Spinal cord (tissue), 10 donors: Measurements from ENCODE around the gene ITPRIPL2. TPM values are rescaled to one million over a fixed set of nuclear protein-coding genes. Genes with fewer than 3 reads are reported as not detected.

Source experiments
- DNase-seq, 6 donors: peaks; one replicate each; pipeline versions ENCODE4 v3.0.0 to v3.0.0-alpha.2; 2013 to 2015; ENCODE audit warnings: low spot score in 6 of 6, low read depth in 4 of 6
- H3K27ac ChIP-seq: one replicate; pipeline ENCODE4 v1.5.1; 2013; ENCODE audit warnings: low read depth, low read length, control low read depth
- H3K27me3 ChIP-seq: one replicate; pipeline ENCODE4 v1.6.1; 2013; ENCODE audit warnings: low read length; ENCODE audit not compliant: control insufficient read depth, insufficient read depth
- H3K36me3 ChIP-seq: one replicate; pipeline ENCODE4 v1.6.1; 2013; ENCODE audit warnings: low read length; ENCODE audit not compliant: control insufficient read depth, insufficient read depth
- H3K4me1 ChIP-seq: one replicate; pipeline ENCODE4 v1.6.1; 2013; ENCODE audit warnings: low read length; ENCODE audit not compliant: control insufficient read depth, insufficient read depth
- H3K4me3 ChIP-seq: one replicate; pipeline ENCODE4 v1.5.1; 2013; ENCODE audit warnings: low read depth, low read length, control low read depth
- H3K9me3 ChIP-seq: one replicate; pipeline ENCODE4 v1.6.1; 2013; ENCODE audit warnings: low read length; ENCODE audit not compliant: control insufficient read depth, insufficient read depth
- WGBS: methylation state at CpG from one replicate; pipeline ENCODE4 v1.1.5; 2013; ENCODE audit warnings: missing lambda C conversion rate; ENCODE audit not compliant: insufficient coverage; 5-methylcytosine and 5-hydroxymethylcytosine counted together
- polyA plus RNA-seq, 2 donors: library from polyadenylated mRNA; unstranded; fragments of 120-200 nt; gene quantifications; one replicate each; pipeline ENCODE4 v1.2.1, GENCODE V29; 2013; ENCODE audit not compliant: insufficient read length in 2 of 2
- total RNA-seq, 2 donors: library from RNA; depleted of rRNA in 1 of 2; stranded (reverse); fragments of 120-200 nt in 1 of 2; fragments of >200 nt in 1 of 2; gene quantifications; one replicate each; pipeline versions ENCODE4 v1.2.3 to v1.2.4, GENCODE V29; 2013 to 2014
- donor health status: healthy.

Gene ITPRIPL2
- total and polyA plus RNA-seq, 4 donors, result 7.1 to 18.5 (median 11.1) TPM

- 89% methylated on average over 4 of the region's 6 CpGs for WGBS
- Histone ChIP-seq H3K36me3 (peaks cover 37% of the 10 kb centered on the region), H3K9me3 (no peaks in the 10 kb centered on the region)
These were observed 35.9 kb upstream of the ITPRIPL2 start for GRCh38 chr16:19077879-19078278.

GRCh38 chr16:19083670-19084069, 30.1 kb upstream of the ITPRIPL2 start:
- no peak overlapping the region for H3K27ac ChIP-seq
- no peaks in the 10 kb centered on the region for H3K9me3 ChIP-seq
- no peaks in the 10 kb centered on the region for H3K27me3 ChIP-seq
- peaks cover 13% of the 10 kb centered on the region for H3K4me1 ChIP-seq
- H3K36me3 ChIP-seq, result peaks cover 5% of the 10 kb centered on the region
- H3K4me3 ChIP-seq, result no peak overlapping the region
- DNase-seq, result no peak
- WGBS, result no CpG with 5 or more reads among the region's 1 CpG

More at GRCh38 chr16:19077879-19078278, 35.9 kb upstream of the ITPRIPL2 start:
- Histone ChIP-seq H3K4me1 (no peaks in the 10 kb centered on the region), H3K4me3 (no peak overlapping the region), H3K27ac (no peak overlapping the region), H3K27me3 (no peaks in the 10 kb centered on the region)
- DNase-seq, result no peak

- H3K36me3 ChIP-seq, result peaks cover 1% of the 10 kb centered on the region
- no peaks in the 10 kb centered on the region for H3K27me3 ChIP-seq
These were observed 29.6 kb upstream of the ITPRIPL2 start for GRCh38 chr16:19084139-19084538.

GRCh38 chr16:19084879-19085278, 28.9 kb upstream of the ITPRIPL2 start:
- no peak for DNase-seq
- Histone ChIP-seq H3K27me3 (no peaks in the 10 kb centered on the region), H3K27ac (no peak overlapping the region), H3K36me3 (no peaks in the 10 kb centered on the region), H3K4me1 (peaks cover 13% of the 10 kb centered on the region), H3K4me3 (no peak overlapping the region), H3K9me3 (no peaks in the 10 kb centered on the region)
- WGBS, result 94% methylated on average over 2 of the region's 5 CpGs

More at GRCh38 chr16:19084139-19084538, 29.6 kb upstream of the ITPRIPL2 start:
- Histone ChIP-seq H3K4me3 (no peak overlapping the region), H3K9me3 (no peaks in the 10 kb centered on the region), H3K27ac (no peak overlapping the region), H3K4me1 (peaks cover 13% of the 10 kb centered on the region)
- DNase-seq, result no peak
- 100% methylated on average over 1 of the region's 3 CpGs for WGBS

- H3K36me3 ChIP-seq, result no peaks in the 10 kb centered on the region
- no peak overlapping the region for H3K4me3 ChIP-seq
- H3K9me3 ChIP-seq, result no peaks in the 10 kb centered on the region
- no peak for DNase-seq
- H3K27ac ChIP-seq, result no peak overlapping the region
- WGBS, result 68% methylated on average over 6 of the region's 8 CpGs
- peaks cover 13% of the 10 kb centered on the region for H3K4me1 ChIP-seq
- no peaks in the 10 kb centered on the region for H3K27me3 ChIP-seq
These were observed 28.0 kb upstream of the ITPRIPL2 start for GRCh38 chr16:19085679-19086200.

- Histone ChIP-seq H3K9me3 (no peaks in the 10 kb centered on the region), H3K4me3 (peak overlapping the region; percentile 41), H3K4me1 (peaks cover 13% of the 10 kb centered on the region), H3K27me3 (no peaks in the 10 kb centered on the region), H3K36me3 (no peaks in the 10 kb centered on the region), H3K27ac (no peak overlapping the region)
- peak; percentile 53 to 92 (median 68) for DNase-seq
- 5% methylated on average over 50 of the region's 52 CpGs for WGBS
These were observed 27.2 kb upstream of the ITPRIPL2 start for GRCh38 chr16:19086322-19087199.

GRCh38 chr16:19088341-19088916, 25.3 kb upstream of the ITPRIPL2 start:
- Histone ChIP-seq H3K27me3 (no peaks in the 10 kb centered on the region), H3K27ac (no peak overlapping the region), H3K36me3 (no peaks in the 10 kb centered on the region), H3K4me3 (no peak overlapping the region), H3K9me3 (no peaks in the 10 kb centered on the region), H3K4me1 (peaks cover 13% of the 10 kb centered on the region)
- DNase-seq, result no peak
- 94% methylated on average over 2 of the region's 5 CpGs for WGBS

- 87% methylated on average over 3 of the region's 3 CpGs for WGBS
- Histone ChIP-seq H3K9me3 (no peaks in the 10 kb centered on the region), H3K36me3 (no peaks in the 10 kb centered on the region), H3K4me1 (peaks cover 13% of the 10 kb centered on the region), H3K27me3 (no peaks in the 10 kb centered on the region), H3K4me3 (no peak overlapping the region), H3K27ac (no peak overlapping the region)
- DNase-seq, result no peak
These were observed 24.3 kb upstream of the ITPRIPL2 start for GRCh38 chr16:19089410-19089955.

- peaks cover 8% of the 10 kb centered on the region for H3K4me1 ChIP-seq
- H3K36me3 ChIP-seq, result no peaks in the 10 kb centered on the region
- no peak for DNase-seq
- H3K4me3 ChIP-seq, result no peak overlapping the region
- no peaks in the 10 kb centered on the region for H3K27me3 ChIP-seq
- no peak overlapping the region for H3K27ac ChIP-seq
- no peaks in the 10 kb centered on the region for H3K9me3 ChIP-seq
- WGBS, result 94% methylated on average over 6 of the region's 6 CpGs
These were observed 22.8 kb upstream of the ITPRIPL2 start for GRCh38 chr16:19090916-19091315.
